GM12875 (cell line): ENCODE data around the gene ZNF219.

Experiments
- H3K4me3 ChIP-seq: one replicate; pipeline ENCODE4 v1.5.1; 2011; ENCODE audit warnings: low read depth, low read length, control low read depth
- TF ChIP-seq, protein P1 (sequence below): IDR thresholded peaks from 2 replicates; pipeline ENCODE4 v1.5.1; 2011; ENCODE audit warnings: low read depth, mild to moderate bottlenecking, control low read depth, inconsistent platforms, low read length, moderate library complexity, borderline replicate concordance; ENCODE audit not compliant: insufficient read depth

Gene ZNF219

GRCh38 chr14:21078726-21079125, 19.7 kb downstream of the ZNF219 start:
- TF ChIP-seq, protein P1, sequence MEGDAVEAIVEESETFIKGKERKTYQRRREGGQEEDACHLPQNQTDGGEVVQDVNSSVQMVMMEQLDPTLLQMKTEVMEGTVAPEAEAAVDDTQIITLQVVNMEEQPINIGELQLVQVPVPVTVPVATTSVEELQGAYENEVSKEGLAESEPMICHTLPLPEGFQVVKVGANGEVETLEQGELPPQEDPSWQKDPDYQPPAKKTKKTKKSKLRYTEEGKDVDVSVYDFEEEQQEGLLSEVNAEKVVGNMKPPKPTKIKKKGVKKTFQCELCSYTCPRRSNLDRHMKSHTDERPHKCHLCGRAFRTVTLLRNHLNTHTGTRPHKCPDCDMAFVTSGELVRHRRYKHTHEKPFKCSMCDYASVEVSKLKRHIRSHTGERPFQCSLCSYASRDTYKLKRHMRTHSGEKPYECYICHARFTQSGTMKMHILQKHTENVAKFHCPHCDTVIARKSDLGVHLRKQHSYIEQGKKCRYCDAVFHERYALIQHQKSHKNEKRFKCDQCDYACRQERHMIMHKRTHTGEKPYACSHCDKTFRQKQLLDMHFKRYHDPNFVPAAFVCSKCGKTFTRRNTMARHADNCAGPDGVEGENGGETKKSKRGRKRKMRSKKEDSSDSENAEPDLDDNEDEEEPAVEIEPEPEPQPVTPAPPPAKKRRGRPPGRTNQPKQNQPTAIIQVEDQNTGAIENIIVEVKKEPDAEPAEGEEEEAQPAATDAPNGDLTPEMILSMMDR = no peak
- H3K4me3 ChIP-seq = no peak overlapping the region

DNA sequence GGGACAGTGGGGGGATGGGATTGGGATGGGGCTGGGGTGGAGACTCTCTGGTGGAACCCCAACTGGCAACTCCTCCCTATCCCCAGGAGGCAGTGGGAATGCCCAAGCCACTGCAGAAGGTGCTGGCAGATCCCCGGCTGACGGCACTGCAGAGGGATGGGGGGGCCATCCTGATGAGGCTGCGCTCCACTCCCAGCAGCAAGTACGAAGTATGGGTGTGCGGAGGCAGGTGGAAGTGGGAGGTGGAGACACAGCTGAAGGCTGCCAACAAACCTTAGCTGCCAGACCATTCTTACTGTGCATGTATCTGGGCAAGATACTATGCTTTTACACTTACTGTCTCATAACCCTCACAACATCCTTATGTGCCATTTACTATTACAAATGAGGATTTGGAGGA, 20.2 kb downstream of the ZNF219 start:
- no peak overlapping the region for H3K4me3 ChIP-seq
- TF ChIP-seq, protein P1 = no peak

GRCh38 chr14:21077672-21078071, 20.8 kb downstream of the ZNF219 start:
- TF ChIP-seq, protein P1 = no peak
- H3K4me3 ChIP-seq = no peak overlapping the region

GRCh38 chr14:21075719-21076437, 22.6 kb downstream of the ZNF219 start:
- TF ChIP-seq, protein P1 = no peak
- H3K4me3 ChIP-seq = no peak overlapping the region

GRCh38 chr14:21074398-21075272, 23.8 kb downstream of the ZNF219 start:
- H3K4me3 ChIP-seq = no peak overlapping the region
- TF ChIP-seq, protein P1 = no peak

DNA sequence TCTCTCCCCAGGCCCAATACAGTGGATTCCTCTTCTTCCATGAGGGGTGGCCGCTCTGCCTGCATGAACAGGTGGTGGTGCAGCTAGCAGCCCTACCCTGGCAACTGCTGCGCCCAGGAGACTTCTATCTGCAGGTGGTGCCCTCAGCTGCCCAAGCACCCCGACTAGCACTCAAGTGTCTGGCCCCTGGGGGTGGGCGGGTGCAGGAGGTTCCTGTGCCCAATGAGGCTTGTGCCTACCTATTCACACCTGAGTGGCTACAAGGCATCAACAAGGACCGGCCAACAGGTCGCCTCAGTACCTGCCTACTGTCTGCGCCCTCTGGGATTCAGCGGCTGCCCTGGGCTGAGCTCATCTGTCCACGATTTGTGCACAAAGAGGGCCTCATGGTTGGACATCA, 24.5 kb downstream of the ZNF219 start:
- TF ChIP-seq, protein P1 = no peak
- no peak overlapping the region for H3K4me3 ChIP-seq
